Vagina (tissue), 2 donors: ENCODE data around the gene RMI2. TPM values are rescaled to one million over a fixed set of nuclear protein-coding genes. Genes with fewer than 3 reads are reported as not detected.
A peak's percentile ranks its signal among the peaks of the same experiment; 100 is the strongest.

ENCODE experiments used
- DNase-seq, 2 donors: peaks; one replicate each; pipeline ENCODE4 v3.0.0-alpha.2; 2017; ENCODE audit errors: extremely low spot score in 2 of 2
- H3K27ac ChIP-seq: fragments of 200-600 bp; sonication (generic); one replicate; pipeline ENCODE4 v1.5.1; 2019
- H3K27me3 ChIP-seq: fragments of 200-600 bp; sonication (generic); one replicate; pipeline ENCODE4 v1.5.1; 2019
- H3K36me3 ChIP-seq, 2 donors: fragments of 200-600 bp; sonication (generic); one replicate each; pipeline ENCODE4 v1.5.1; 2017 to 2019
- H3K4me1 ChIP-seq: fragments of 200-600 bp; sonication (generic); one replicate; pipeline ENCODE4 v1.5.1; 2019
- H3K4me3 ChIP-seq, 2 donors: fragments of 200-600 bp; sonication (generic); 1 replicate in 1 of 2; 2 replicates in 1 of 2; pipeline ENCODE4 v1.5.1; 2016 to 2019
- H3K9me3 ChIP-seq: fragments of 200-600 bp; sonication (generic); one replicate; pipeline ENCODE4 v1.5.1; 2019
- POLR2A ChIP-seq, 2 donors: fragments of 450-650 bp; IDR thresholded peaks; one replicate each; pipeline ENCODE4 v1.6.1; 2017; ENCODE audit warnings: antibody characterized with exemption in 2 of 2, mild to moderate bottlenecking in 2 of 2, moderate library complexity in 2 of 2
- POLR2AphosphoS5 ChIP-seq, 2 donors: sonication (generic); formaldehyde crosslinking; IDR thresholded peaks; one replicate each; pipeline ENCODE4 v1.9.0; 2017; ENCODE audit warnings: antibody characterized with exemption in 2 of 2, mild to moderate bottlenecking in 2 of 2, low read depth in 1 of 2; ENCODE audit not compliant: insufficient read depth in 1 of 2
- intact Hi-C: fragments of 100-400 bp; cut with DNase I; formaldehyde crosslinking; loops from one replicate; pipeline ENCODE4 v1.15.1; 2023
- total RNA-seq: library from RNA; depleted of rRNA; stranded (reverse); fragments of >200 nt; gene quantifications from one replicate; pipeline ENCODE4 v1.2.3, GENCODE V29; 2016
- TF ChIP-seq, protein P1 (sequence below), 3 experiments: fragments of 450-650 bp in 2 of 3; fragments of 200-600 bp in 1 of 3; sonication (generic) in 1 of 3; IDR thresholded peaks; one replicate each; pipeline ENCODE4 v1.5.1; 2017 to 2019; ENCODE audit warnings: antibody characterized with exemption in 3 of 3, mild to moderate bottlenecking in 2 of 3, moderate library complexity in 2 of 3

The RMI2 gene
- total RNA-seq, 1 donor from 2014 or later = 0.74 TPM

DNA sequence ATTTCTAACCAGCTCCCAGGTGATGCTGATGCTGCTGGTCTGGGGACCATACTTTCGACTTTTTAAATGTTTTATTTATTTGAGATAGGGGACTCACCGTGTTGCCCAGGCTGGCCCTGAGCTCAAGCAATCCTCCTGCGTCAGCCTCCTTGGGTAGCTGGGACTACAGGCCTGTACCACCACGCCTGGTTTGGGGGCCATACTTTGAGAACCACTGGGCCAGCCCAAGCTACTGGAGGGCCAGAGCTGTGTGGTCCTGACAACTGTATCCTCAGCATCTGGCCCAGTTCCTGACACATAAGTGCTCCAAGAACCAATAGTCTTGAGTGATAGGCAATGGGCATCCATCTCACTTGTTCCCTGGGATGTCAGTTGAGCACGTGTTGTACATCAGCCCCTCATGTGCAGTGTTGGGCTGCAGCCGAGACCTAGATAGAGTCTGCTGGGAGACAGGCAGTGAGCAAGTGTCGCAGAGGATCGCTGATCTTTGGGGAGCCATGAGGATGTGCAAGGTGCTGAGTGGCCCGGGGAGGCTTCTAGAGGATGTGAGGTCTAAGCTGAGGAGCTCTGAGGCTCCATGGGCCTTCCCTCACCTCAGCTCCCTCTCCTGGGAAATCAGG is 1.6 kb downstream of the RMI2 start:
- H3K27me3 ChIP-seq = no peaks in the 10 kb centered on the region
- peaks cover 42% of the 10 kb centered on the region for H3K4me1 ChIP-seq
- H3K27ac ChIP-seq = no peak overlapping the region
- DNase-seq = no peak
- intact Hi-C loops = no loop called here
- H3K36me3 ChIP-seq = no peaks in the 10 kb centered on the region
- H3K9me3 ChIP-seq = no peaks in the 10 kb centered on the region
- TF ChIP-seq POLR2AphosphoS5 (IDR thresholded peaks at IDR 0.05; ENCODE audit: insufficient read depth in 1 of 2, low read depth in 1 of 2) (no peak), POLR2A (IDR thresholded peaks at IDR 0.05) (no peak)
- TF ChIP-seq, protein P1, sequence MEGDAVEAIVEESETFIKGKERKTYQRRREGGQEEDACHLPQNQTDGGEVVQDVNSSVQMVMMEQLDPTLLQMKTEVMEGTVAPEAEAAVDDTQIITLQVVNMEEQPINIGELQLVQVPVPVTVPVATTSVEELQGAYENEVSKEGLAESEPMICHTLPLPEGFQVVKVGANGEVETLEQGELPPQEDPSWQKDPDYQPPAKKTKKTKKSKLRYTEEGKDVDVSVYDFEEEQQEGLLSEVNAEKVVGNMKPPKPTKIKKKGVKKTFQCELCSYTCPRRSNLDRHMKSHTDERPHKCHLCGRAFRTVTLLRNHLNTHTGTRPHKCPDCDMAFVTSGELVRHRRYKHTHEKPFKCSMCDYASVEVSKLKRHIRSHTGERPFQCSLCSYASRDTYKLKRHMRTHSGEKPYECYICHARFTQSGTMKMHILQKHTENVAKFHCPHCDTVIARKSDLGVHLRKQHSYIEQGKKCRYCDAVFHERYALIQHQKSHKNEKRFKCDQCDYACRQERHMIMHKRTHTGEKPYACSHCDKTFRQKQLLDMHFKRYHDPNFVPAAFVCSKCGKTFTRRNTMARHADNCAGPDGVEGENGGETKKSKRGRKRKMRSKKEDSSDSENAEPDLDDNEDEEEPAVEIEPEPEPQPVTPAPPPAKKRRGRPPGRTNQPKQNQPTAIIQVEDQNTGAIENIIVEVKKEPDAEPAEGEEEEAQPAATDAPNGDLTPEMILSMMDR (IDR thresholded peaks at IDR 0.05) = no peak
- H3K4me3 ChIP-seq = no peak overlapping the region

DNA sequence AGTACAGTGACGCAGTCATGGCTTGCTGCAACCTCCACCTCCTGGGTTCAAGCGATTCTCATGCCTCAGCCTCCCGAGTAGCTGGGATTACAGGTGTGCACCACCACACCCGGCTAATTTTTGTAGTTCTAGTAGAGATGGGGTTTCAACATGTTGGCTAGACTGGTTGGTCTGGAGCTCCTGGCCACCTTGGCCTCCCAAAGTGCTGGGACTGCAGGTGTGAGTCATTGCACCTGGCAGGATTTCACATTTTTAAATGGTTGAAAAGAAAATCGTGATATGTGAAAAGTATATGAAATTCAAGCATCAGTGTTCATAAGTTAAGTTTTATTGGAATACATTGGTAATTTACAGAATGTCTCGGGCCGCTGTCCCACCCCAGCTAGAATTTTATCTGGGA is 2.6 kb downstream of the RMI2 start:
- Histone ChIP-seq H3K9me3 (no peaks in the 10 kb centered on the region), H3K27me3 (no peaks in the 10 kb centered on the region), H3K4me3 (no peak overlapping the region), H3K27ac (no peak overlapping the region), H3K36me3 (no peaks in the 10 kb centered on the region), H3K4me1 (peaks cover 42% of the 10 kb centered on the region)
- TF ChIP-seq POLR2A (IDR thresholded peaks at IDR 0.05) = no peak
- TF ChIP-seq, protein P1 (IDR thresholded peaks at IDR 0.05) = no peak
- no peak for TF ChIP-seq POLR2AphosphoS5 (IDR thresholded peaks at IDR 0.05; ENCODE audit: insufficient read depth in 1 of 2, low read depth in 1 of 2)
- DNase-seq = no peak
- intact Hi-C loops = no loop called here

GRCh38 chr16:11348737-11349598 is 3.7 kb downstream of the RMI2 start:
- H3K9me3 ChIP-seq = no peaks in the 10 kb centered on the region
- peak overlapping the region; percentile 89 for H3K27ac ChIP-seq
- no peaks in the 10 kb centered on the region for H3K36me3 ChIP-seq
- intact Hi-C loops = no loop called here
- DNase-seq = no peak
- TF ChIP-seq POLR2A (IDR thresholded peaks at IDR 0.05) = no peak
- no peak for TF ChIP-seq POLR2AphosphoS5 (IDR thresholded peaks at IDR 0.05; ENCODE audit: insufficient read depth in 1 of 2, low read depth in 1 of 2)
- TF ChIP-seq, protein P1 (IDR thresholded peaks at IDR 0.05) = no peak
- H3K4me3 ChIP-seq = no peak overlapping the region
- peaks cover 42% of the 10 kb centered on the region for H3K4me1 ChIP-seq
- no peaks in the 10 kb centered on the region for H3K27me3 ChIP-seq

GRCh38 chr16:11349599-11350276 is 4.5 kb downstream of the RMI2 start:
- peaks cover 43% of the 10 kb centered on the region for H3K4me1 ChIP-seq
- TF ChIP-seq POLR2AphosphoS5 (IDR thresholded peaks at IDR 0.05; ENCODE audit: insufficient read depth in 1 of 2, low read depth in 1 of 2) (peak; percentile 76 to 85), POLR2A (IDR thresholded peaks at IDR 0.05) (no peak)
- TF ChIP-seq, protein P1 (IDR thresholded peaks at IDR 0.05) = no peak
- DNase-seq = no peak
- intact Hi-C loops = no loop called here
- H3K36me3 ChIP-seq = no peaks in the 10 kb centered on the region
- H3K4me3 ChIP-seq = no peak overlapping the region
- H3K27ac ChIP-seq = peak overlapping the region; percentile 89
- no peaks in the 10 kb centered on the region for H3K27me3 ChIP-seq
- no peaks in the 10 kb centered on the region for H3K9me3 ChIP-seq
